ENCODE results near the gene PLEKHA8. TPM values are rescaled to one million over a fixed set of nuclear protein-coding genes. Genes with fewer than 3 reads are reported as not detected.
A peak's percentile ranks its signal among the peaks of the same experiment; 100 is the strongest.

The PLEKHA8 gene
- total and polyA plus RNA-seq, 12 donors, result 2.1 to 14.5 (median 6.3) TPM

GRCh38 chr7:30047124-30047523 is 18.9 kb downstream of the PLEKHA8 start:
- TF ChIP-seq, protein P1, sequence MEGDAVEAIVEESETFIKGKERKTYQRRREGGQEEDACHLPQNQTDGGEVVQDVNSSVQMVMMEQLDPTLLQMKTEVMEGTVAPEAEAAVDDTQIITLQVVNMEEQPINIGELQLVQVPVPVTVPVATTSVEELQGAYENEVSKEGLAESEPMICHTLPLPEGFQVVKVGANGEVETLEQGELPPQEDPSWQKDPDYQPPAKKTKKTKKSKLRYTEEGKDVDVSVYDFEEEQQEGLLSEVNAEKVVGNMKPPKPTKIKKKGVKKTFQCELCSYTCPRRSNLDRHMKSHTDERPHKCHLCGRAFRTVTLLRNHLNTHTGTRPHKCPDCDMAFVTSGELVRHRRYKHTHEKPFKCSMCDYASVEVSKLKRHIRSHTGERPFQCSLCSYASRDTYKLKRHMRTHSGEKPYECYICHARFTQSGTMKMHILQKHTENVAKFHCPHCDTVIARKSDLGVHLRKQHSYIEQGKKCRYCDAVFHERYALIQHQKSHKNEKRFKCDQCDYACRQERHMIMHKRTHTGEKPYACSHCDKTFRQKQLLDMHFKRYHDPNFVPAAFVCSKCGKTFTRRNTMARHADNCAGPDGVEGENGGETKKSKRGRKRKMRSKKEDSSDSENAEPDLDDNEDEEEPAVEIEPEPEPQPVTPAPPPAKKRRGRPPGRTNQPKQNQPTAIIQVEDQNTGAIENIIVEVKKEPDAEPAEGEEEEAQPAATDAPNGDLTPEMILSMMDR (IDR thresholded peaks at IDR 0.05), result no peak
- no peak for TF ChIP-seq POLR2A (IDR thresholded peaks at IDR 0.05)
- intact Hi-C loops (cut with DNase I), result no loop called here
- Histone ChIP-seq H3K36me3 (replicated peaks in 1 of 2) (peaks cover 0 to 28% of the 10 kb centered on the region in 2 donors), H3K4me1 (replicated peaks in 1 of 2) (no peaks in the 10 kb centered on the region), H3K9me3 (replicated peaks in 1 of 3) (no peaks in the 10 kb centered on the region), H3K27ac (no peak overlapping the region), H3K4me3 (no peak overlapping the region), H3K27me3 (no peaks in the 10 kb centered on the region)
- WGBS, 4 donors, result 32 to 53% (median 49%) methylated on average over 2 of the region's 2 CpGs
- DNase-seq, result peak in 2 of 7 donors; percentile 19 to 21

DNA sequence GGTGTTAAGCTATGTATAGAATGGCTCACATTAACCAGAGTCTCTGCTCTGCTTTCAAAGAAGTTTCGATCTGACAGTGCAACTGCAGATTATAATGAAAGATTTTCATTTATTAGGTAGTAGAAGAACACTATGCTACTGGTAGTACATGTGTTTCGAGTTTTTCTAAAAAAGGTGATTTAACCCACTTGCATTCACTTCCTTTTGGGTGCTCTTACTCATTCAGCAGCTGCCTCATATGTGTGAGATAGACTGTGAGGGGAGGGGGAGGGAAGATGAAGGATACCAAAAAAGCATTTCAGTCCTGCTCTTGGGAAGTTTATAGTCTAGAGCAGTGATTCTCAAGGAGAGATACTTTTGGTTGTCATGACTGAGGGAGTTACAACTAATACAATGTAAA is 20.4 kb downstream of the PLEKHA8 start:
- no peaks in the 10 kb centered on the region for H3K4me1 ChIP-seq (replicated peaks in 1 of 2)
- H3K9me3 ChIP-seq (replicated peaks in 1 of 3), result no peaks in the 10 kb centered on the region
- 87 to 93% (median 89%) methylated on average over 2 of the region's 2 CpGs for WGBS, 4 donors
- TF ChIP-seq, protein P1 (IDR thresholded peaks at IDR 0.05), result no peak
- TF ChIP-seq POLR2A (IDR thresholded peaks at IDR 0.05), result no peak
- DNase-seq, result no peak
- intact Hi-C loops (cut with DNase I), result no loop called here
- no peaks in the 10 kb centered on the region for H3K27me3 ChIP-seq
- no peak overlapping the region for H3K27ac ChIP-seq
- H3K4me3 ChIP-seq, result no peak overlapping the region
- peaks cover 0 to 28% of the 10 kb centered on the region in 2 donors for H3K36me3 ChIP-seq (replicated peaks in 1 of 2)

DNA sequence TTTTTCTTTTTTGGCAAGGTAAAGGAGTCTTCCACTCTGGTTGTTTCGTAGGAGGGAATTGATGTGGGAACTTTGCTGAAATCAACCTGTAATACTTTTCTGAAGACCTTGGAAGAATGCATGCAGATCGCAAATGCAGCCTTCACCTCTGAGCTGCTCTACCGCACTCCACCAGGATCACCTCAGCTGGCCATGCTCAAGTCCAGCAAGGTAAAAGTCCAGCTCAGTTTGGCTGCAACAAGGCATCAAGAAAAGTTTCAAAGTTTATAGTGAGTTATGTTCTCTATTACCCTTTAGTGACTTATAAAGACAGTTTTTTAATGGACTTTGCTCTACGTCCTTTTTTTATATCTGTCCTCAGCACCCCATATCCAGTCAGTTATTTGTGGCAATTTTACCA is 21.0 kb downstream of the PLEKHA8 start:
- H3K27me3 ChIP-seq, result no peaks in the 10 kb centered on the region
- peaks cover 0 to 28% of the 10 kb centered on the region in 2 donors for H3K36me3 ChIP-seq (replicated peaks in 1 of 2)
- intact Hi-C loops (cut with DNase I), result no loop called here
- DNase-seq, result no peak
- 89 to 95% (median 94%) methylated on average over 4 of the region's 4 CpGs for WGBS, 4 donors
- TF ChIP-seq, protein P1 (IDR thresholded peaks at IDR 0.05), result no peak
- TF ChIP-seq POLR2A (IDR thresholded peaks at IDR 0.05), result no peak
- no peak overlapping the region for H3K27ac ChIP-seq
- H3K4me3 ChIP-seq, result no peak overlapping the region
- no peaks in the 10 kb centered on the region for H3K4me1 ChIP-seq (replicated peaks in 1 of 2)
- no peaks in the 10 kb centered on the region for H3K9me3 ChIP-seq (replicated peaks in 1 of 3)

GRCh38 chr7:30053068-30053467 is 24.9 kb downstream of the PLEKHA8 start:
- no peak for DNase-seq
- H3K27ac ChIP-seq, result no peak overlapping the region
- intact Hi-C loops (cut with DNase I), result no loop called here
- H3K27me3 ChIP-seq, result no peaks in the 10 kb centered on the region
- no peaks in the 10 kb centered on the region for H3K9me3 ChIP-seq (replicated peaks in 1 of 3)
- no peak overlapping the region for H3K4me3 ChIP-seq
- WGBS, 4 donors, result 96 to 98% (median 98%) methylated on average over 3 of the region's 3 CpGs
- TF ChIP-seq, protein P1 (IDR thresholded peaks at IDR 0.05), result no peak
- no peak for TF ChIP-seq POLR2A (IDR thresholded peaks at IDR 0.05)
- H3K4me1 ChIP-seq (replicated peaks in 1 of 2), result no peaks in the 10 kb centered on the region
- H3K36me3 ChIP-seq (replicated peaks in 1 of 2), result peaks cover 0 to 26% of the 10 kb centered on the region in 2 donors

Measured in adrenal gland (tissue), 12 donors.